SU-DHL-6 (cell line): ENCODE data around the gene CBFA2T3.

Source experiments
- H2AFZ ChIP-seq: fragments of 200-600 bp; sonication (generic); 2 replicates; pipeline ENCODE4 v1.6.1; 2014; ENCODE audit warnings: low read depth, mild to moderate bottlenecking, moderate library complexity, mixed read lengths, antibody characterized with exemption, low read length; ENCODE audit not compliant: severe bottlenecking
- H3F3A ChIP-seq: fragments of 200-600 bp; shearing (Covaris generic); 2 replicates; pipeline ENCODE4 v1.6.0; 2016; ENCODE audit warnings: antibody characterized with exemption, mild to moderate bottlenecking; ENCODE audit not compliant: insufficient read depth
- H3K27ac ChIP-seq: fragments of 200-600 bp; sonication (generic); 2 replicates; pipeline ENCODE4 v1.5.1; 2016; ENCODE audit warnings: low read depth, mild to moderate bottlenecking, low read length, moderate library complexity, mixed read lengths
- H3K27me3 ChIP-seq: fragments of 200-600 bp; sonication (generic), shearing (Covaris generic); 2 replicates; pipeline ENCODE4 v1.6.0; 2014; ENCODE audit warnings: mild to moderate bottlenecking, low read length
- H3K36me3 ChIP-seq: fragments of 200-600 bp; sonication (generic); 2 replicates; pipeline ENCODE4 v1.6.1; 2014; ENCODE audit warnings: mild to moderate bottlenecking, low read length, mixed read lengths
- H3K4me2 ChIP-seq: fragments of 300-600, 200-600 bp; shearing (Covaris generic), sonication (generic); 2 replicates; pipeline ENCODE4 v1.6.0; 2014; ENCODE audit warnings: low read length, low read depth, mild to moderate bottlenecking; ENCODE audit not compliant: poor library complexity, severe bottlenecking
- H3K4me3 ChIP-seq: fragments of 200-600 bp; sonication (generic); 2 replicates; pipeline ENCODE4 v1.5.1; 2014; ENCODE audit warnings: antibody characterized with exemption, low read length, mild to moderate bottlenecking, mixed read lengths; ENCODE audit not compliant: insufficient read depth, poor library complexity, severe bottlenecking
- H3K79me2 ChIP-seq: fragments of 200-600 bp; sonication (generic); 2 replicates; pipeline ENCODE4 v1.6.1; 2014; ENCODE audit warnings: mild to moderate bottlenecking, low read length, moderate library complexity; ENCODE audit not compliant: insufficient read depth
- H3K9ac ChIP-seq: fragments of 200-600 bp; sonication (generic); 2 replicates; pipeline ENCODE4 v1.7.0; 2014; ENCODE audit warnings: mild to moderate bottlenecking, low read length
- H3K9me2 ChIP-seq: fragments of 200-600 bp; sonication (generic); replicated peaks from 2 replicates; pipeline ENCODE4 v1.6.1; 2014; ENCODE audit warnings: low read length; ENCODE audit not compliant: insufficient read depth
- H3K9me3 ChIP-seq: fragments of 200-600 bp; sonication (generic); 2 replicates; pipeline ENCODE4 v1.6.1; 2014; ENCODE audit warnings: low read length, mixed read lengths; ENCODE audit not compliant: insufficient read depth
- H4K20me1 ChIP-seq: fragments of 200-600 bp; sonication (generic); 2 replicates; pipeline ENCODE4 v1.6.1; 2014; ENCODE audit warnings: low read depth, mild to moderate bottlenecking, antibody characterized with exemption, low read length, moderate library complexity, mixed read lengths
- EZH2phosphoT487 ChIP-seq: fragments of 200-600 bp; sonication (generic), shearing (Covaris generic); conservative IDR thresholded peaks from 2 replicates; pipeline ENCODE4 v1.6.1; 2018; ENCODE audit warnings: mild to moderate bottlenecking, antibody characterized with exemption, low read length, moderate library complexity, mixed read lengths
- TF ChIP-seq, protein P1 (sequence below): fragments of 200-600 bp; sonication (generic); IDR thresholded peaks from one replicate; pipeline ENCODE4 v1.5.1; 2017; ENCODE audit warnings: antibody characterized with exemption, mild to moderate bottlenecking, low read length, moderate library complexity; ENCODE audit not compliant: insufficient read depth, poor library complexity, severe bottlenecking

The CBFA2T3 gene

DNA sequence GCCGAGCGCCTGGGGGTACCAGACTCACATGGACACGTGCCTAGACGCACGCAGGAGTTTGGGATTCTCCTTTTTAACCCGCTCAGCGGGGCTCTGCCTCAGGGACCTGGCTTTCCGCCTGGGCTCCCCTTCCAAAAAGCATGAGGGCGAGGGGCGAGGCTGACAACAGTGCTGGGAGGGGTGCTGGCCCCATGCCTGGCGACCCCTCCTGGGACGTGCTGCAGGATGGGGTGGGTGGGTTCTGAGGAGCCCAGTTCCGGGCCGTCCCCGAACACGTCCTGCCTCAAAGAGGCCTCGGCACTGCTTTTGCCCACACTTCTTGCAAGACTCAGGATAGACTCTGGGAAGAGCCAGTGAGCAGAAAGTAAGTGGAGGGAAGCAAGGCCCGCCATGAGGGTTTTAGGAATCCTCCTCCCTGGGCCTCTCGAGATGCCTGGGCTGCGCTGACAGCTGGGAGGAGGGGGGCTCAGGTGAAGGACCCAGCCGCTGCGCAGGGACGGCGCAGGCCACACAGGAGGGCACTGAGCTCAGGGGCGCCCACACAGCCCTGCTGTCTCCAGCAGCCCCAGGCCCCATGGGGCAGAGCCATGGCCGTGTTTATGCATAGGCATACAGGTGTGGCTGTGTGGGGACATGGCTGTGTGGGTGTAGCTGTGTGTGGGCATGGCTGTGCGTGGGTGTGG lies 95.2 kb downstream of the CBFA2T3 start:
- no peaks in the 10 kb centered on the region for H3F3A ChIP-seq
- H3K9me3 ChIP-seq = no peaks in the 10 kb centered on the region
- peaks cover 3% of the 10 kb centered on the region; the same call in 1 of the 2 replicates for H3K36me3 ChIP-seq
- H3K9me2 ChIP-seq = no peaks in the 10 kb centered on the region
- no peak overlapping the region for H3K9ac ChIP-seq
- H3K27me3 ChIP-seq = no peaks in the 10 kb centered on the region
- H4K20me1 ChIP-seq = no peaks in the 10 kb centered on the region
- TF ChIP-seq, protein P1, sequence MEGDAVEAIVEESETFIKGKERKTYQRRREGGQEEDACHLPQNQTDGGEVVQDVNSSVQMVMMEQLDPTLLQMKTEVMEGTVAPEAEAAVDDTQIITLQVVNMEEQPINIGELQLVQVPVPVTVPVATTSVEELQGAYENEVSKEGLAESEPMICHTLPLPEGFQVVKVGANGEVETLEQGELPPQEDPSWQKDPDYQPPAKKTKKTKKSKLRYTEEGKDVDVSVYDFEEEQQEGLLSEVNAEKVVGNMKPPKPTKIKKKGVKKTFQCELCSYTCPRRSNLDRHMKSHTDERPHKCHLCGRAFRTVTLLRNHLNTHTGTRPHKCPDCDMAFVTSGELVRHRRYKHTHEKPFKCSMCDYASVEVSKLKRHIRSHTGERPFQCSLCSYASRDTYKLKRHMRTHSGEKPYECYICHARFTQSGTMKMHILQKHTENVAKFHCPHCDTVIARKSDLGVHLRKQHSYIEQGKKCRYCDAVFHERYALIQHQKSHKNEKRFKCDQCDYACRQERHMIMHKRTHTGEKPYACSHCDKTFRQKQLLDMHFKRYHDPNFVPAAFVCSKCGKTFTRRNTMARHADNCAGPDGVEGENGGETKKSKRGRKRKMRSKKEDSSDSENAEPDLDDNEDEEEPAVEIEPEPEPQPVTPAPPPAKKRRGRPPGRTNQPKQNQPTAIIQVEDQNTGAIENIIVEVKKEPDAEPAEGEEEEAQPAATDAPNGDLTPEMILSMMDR = no peak
- TF ChIP-seq EZH2phosphoT487 = no peak
- no peaks in the 10 kb centered on the region for H3K79me2 ChIP-seq
- no peak overlapping the region for H3K4me3 ChIP-seq
- H3K27ac ChIP-seq = no peak overlapping the region
- no peak overlapping the region for H3K4me2 ChIP-seq
- H2AFZ ChIP-seq = no peak overlapping the region

DNA sequence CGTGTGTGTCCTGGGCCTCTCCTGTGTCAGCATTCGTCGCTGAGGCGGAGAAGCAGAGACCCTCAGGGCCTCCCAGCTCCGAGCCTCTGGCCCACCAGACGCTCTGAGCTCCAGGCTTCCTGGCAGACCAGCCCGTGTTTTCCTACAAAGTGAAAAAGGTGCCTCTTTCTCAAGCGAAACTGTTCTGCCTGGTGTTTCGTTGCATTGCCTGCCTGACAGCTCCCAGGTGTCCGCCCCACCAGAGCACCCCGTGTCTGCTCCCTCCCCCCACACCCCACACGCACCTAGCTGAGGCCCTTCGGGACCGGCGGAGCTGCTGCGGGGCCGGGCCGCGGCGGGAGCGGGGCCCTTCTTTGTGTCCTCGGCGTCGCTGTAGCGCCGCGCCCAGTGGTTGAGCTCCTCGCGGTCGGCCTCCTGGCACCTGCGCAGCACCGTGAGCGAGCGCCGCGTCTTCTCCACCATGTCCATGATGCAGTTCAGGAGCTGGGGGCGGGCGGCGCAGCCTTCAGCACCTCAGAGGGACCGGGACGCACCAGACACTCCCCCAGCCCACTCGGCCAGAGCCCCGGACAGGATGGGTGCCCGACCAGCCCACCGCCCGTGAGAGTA lies 95.9 kb downstream of the CBFA2T3 start:
- Histone ChIP-seq H3K9me3 (no peaks in the 10 kb centered on the region), H3K9me2 (no peaks in the 10 kb centered on the region), H3K9ac (no peak overlapping the region), H3K79me2 (no peaks in the 10 kb centered on the region), H3K4me3 (no peak overlapping the region), H3K36me3 (peaks cover 3% of the 10 kb centered on the region; the same call in 1 of the 2 replicates), H3K27me3 (no peaks in the 10 kb centered on the region), H3K4me2 (no peak overlapping the region), H4K20me1 (no peaks in the 10 kb centered on the region), H2AFZ (no peak overlapping the region), H3K27ac (no peak overlapping the region), H3F3A (peaks cover 5% of the 10 kb centered on the region)
- no peak for TF ChIP-seq EZH2phosphoT487
- TF ChIP-seq, protein P1 = no peak

DNA sequence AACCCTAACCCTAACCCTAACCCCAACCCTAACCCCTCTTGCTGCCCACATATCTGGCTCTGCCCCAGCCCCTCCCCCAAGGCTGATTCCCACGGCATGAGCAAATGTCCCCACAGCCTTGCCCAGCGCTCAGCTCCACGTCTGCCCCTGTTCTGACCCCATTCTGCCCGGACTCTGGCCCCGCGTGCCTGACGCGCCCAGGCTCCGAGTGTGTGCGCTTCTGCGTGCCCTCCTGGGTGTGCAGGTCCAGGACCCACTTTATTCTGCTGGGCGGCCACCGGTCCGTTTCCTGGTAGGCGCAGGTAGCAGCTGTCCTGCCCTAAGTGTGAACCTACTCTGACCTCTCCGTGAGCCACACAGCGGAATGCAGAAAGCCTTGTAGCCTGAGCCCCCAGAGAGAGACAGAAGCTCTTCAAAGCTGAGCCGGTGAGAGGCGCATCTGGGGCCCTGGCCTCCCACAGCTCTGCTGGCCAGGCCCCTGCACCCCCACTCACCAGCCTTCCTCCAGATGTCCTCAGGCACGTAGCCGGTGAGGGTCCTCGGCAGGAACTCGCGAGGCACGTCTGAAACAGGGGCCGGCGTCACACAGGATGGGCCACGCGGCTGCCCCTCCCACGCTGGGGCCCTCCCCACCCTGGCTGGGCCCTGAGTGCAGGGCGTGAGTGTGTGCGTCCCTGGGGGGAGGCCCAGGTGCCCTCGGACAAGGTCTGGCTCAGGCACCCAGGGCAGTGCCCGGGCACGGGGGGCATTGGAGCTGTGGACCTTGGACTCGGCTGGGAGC lies 96.6 kb downstream of the CBFA2T3 start:
- no peaks in the 10 kb centered on the region for H3K79me2 ChIP-seq
- no peak overlapping the region for H3K4me2 ChIP-seq
- no peak for TF ChIP-seq EZH2phosphoT487
- TF ChIP-seq, protein P1 = no peak
- no peaks in the 10 kb centered on the region for H3K9me2 ChIP-seq
- no peak overlapping the region for H3K4me3 ChIP-seq
- no peaks in the 10 kb centered on the region for H3K27me3 ChIP-seq
- peaks cover 3% of the 10 kb centered on the region; the same call in 1 of the 2 replicates for H3K36me3 ChIP-seq
- no peaks in the 10 kb centered on the region for H3K9me3 ChIP-seq
- H4K20me1 ChIP-seq = no peaks in the 10 kb centered on the region
- no peak overlapping the region for H2AFZ ChIP-seq
- H3F3A ChIP-seq = peaks cover 10% of the 10 kb centered on the region
- H3K9ac ChIP-seq = no peak overlapping the region
- H3K27ac ChIP-seq = no peak overlapping the region
